OCI-LY3 (cell line): ENCODE results near the gene ZKSCAN8.
"Not testable (repeated sequence)": the region's sequence is repeated elsewhere in the genome, so short reads cannot be mapped to it uniquely, and the experiment has no call there.

Source experiments
- CTCF ChIP-seq: fragments of 200-600, 300-600 bp; sonication (generic); IDR thresholded peaks from 2 replicates; pipeline ENCODE4 v1.5.1; 2014; ENCODE audit warnings: antibody characterized with exemption, low read length, low read depth
- EZH2phosphoT487 ChIP-seq: fragments of 200-600 bp; shearing (Covaris generic); IDR thresholded peaks from 2 replicates; pipeline ENCODE4 v1.6.1; 2018; ENCODE audit warnings: antibody characterized with exemption, mixed run types, low read depth

- TF ChIP-seq CTCF, EZH2phosphoT487: not testable (repeated sequence)
Measured at GRCh38 chr6:28122283-28122682, 19.4 kb upstream of the ZKSCAN8 start.
